ENCODE measurements around the gene SF3A1. TPM values are rescaled to one million over a fixed set of nuclear protein-coding genes. Genes with fewer than 3 reads are reported as not detected.

Gene SF3A1
- total and polyA plus RNA-seq, 2 of the 13 experiments (the other 11 are each of a cell fraction or from before 2014, with no cell fraction given): 10.0 to 22.0 TPM

DNA sequence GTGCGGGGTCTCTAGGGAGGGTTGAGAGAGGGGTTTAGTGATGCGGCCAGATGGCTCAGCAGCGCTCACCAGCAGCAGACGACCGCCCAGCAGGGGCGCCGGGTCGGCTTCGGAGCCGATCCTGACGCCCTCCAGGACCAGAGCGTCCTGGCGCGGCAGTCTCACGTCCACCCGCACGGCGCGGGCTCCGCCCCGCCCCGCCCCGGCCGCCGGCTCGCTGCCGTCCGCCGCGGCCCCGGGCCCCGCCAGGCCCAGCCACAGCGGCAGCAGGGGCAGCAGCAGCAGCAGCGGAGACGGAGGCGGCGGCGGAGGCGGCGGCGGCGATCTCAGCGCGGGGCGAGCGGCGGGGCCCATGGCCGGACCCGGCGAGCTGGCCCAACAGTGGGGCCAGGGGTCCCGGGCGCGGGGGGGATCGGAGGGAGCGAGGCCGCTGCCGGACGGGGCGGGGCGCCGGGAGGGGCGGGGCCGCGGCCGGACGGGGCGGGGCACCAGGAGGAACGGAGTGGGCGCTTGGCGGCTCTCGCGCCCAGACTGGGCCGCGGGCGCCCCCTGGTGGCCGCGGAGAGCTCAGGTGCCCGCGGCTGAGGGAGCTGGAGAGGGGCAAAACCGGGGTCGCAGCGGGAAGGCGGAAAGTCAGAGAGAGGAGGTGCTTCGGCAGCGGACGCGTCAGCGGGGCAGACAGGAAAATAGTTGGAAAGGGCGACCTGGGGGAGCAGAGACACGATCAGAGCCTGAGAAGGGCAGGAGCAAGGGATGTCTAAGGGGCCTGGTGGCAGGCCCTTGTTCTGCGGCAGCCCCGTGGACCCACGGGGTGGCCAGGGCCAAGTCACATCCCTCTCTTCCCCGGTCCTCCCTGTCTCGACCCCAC, 30.5 kb upstream of the SF3A1 start, which contains the start of gene RNF215 (continued):
- TF ChIP-seq, protein P1, sequence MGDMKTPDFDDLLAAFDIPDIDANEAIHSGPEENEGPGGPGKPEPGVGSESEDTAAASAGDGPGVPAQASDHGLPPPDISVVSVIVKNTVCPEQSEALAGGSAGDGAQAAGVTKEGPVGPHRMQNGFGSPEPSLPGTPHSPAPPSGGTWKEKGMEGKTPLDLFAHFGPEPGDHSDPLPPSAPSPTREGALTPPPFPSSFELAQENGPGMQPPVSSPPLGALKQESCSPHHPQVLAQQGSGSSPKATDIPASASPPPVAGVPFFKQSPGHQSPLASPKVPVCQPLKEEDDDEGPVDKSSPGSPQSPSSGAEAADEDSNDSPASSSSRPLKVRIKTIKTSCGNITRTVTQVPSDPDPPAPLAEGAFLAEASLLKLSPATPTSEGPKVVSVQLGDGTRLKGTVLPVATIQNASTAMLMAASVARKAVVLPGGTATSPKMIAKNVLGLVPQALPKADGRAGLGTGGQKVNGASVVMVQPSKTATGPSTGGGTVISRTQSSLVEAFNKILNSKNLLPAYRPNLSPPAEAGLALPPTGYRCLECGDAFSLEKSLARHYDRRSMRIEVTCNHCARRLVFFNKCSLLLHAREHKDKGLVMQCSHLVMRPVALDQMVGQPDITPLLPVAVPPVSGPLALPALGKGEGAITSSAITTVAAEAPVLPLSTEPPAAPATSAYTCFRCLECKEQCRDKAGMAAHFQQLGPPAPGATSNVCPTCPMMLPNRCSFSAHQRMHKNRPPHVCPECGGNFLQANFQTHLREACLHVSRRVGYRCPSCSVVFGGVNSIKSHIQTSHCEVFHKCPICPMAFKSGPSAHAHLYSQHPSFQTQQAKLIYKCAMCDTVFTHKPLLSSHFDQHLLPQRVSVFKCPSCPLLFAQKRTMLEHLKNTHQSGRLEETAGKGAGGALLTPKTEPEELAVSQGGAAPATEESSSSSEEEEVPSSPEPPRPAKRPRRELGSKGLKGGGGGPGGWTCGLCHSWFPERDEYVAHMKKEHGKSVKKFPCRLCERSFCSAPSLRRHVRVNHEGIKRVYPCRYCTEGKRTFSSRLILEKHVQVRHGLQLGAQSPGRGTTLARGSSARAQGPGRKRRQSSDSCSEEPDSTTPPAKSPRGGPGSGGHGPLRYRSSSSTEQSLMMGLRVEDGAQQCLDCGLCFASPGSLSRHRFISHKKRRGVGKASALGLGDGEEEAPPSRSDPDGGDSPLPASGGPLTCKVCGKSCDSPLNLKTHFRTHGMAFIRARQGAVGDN (CRISPR knock-in tag; IDR thresholded peaks at IDR 0.05): peak; percentile 14
- TF ChIP-seq, protein P2, sequence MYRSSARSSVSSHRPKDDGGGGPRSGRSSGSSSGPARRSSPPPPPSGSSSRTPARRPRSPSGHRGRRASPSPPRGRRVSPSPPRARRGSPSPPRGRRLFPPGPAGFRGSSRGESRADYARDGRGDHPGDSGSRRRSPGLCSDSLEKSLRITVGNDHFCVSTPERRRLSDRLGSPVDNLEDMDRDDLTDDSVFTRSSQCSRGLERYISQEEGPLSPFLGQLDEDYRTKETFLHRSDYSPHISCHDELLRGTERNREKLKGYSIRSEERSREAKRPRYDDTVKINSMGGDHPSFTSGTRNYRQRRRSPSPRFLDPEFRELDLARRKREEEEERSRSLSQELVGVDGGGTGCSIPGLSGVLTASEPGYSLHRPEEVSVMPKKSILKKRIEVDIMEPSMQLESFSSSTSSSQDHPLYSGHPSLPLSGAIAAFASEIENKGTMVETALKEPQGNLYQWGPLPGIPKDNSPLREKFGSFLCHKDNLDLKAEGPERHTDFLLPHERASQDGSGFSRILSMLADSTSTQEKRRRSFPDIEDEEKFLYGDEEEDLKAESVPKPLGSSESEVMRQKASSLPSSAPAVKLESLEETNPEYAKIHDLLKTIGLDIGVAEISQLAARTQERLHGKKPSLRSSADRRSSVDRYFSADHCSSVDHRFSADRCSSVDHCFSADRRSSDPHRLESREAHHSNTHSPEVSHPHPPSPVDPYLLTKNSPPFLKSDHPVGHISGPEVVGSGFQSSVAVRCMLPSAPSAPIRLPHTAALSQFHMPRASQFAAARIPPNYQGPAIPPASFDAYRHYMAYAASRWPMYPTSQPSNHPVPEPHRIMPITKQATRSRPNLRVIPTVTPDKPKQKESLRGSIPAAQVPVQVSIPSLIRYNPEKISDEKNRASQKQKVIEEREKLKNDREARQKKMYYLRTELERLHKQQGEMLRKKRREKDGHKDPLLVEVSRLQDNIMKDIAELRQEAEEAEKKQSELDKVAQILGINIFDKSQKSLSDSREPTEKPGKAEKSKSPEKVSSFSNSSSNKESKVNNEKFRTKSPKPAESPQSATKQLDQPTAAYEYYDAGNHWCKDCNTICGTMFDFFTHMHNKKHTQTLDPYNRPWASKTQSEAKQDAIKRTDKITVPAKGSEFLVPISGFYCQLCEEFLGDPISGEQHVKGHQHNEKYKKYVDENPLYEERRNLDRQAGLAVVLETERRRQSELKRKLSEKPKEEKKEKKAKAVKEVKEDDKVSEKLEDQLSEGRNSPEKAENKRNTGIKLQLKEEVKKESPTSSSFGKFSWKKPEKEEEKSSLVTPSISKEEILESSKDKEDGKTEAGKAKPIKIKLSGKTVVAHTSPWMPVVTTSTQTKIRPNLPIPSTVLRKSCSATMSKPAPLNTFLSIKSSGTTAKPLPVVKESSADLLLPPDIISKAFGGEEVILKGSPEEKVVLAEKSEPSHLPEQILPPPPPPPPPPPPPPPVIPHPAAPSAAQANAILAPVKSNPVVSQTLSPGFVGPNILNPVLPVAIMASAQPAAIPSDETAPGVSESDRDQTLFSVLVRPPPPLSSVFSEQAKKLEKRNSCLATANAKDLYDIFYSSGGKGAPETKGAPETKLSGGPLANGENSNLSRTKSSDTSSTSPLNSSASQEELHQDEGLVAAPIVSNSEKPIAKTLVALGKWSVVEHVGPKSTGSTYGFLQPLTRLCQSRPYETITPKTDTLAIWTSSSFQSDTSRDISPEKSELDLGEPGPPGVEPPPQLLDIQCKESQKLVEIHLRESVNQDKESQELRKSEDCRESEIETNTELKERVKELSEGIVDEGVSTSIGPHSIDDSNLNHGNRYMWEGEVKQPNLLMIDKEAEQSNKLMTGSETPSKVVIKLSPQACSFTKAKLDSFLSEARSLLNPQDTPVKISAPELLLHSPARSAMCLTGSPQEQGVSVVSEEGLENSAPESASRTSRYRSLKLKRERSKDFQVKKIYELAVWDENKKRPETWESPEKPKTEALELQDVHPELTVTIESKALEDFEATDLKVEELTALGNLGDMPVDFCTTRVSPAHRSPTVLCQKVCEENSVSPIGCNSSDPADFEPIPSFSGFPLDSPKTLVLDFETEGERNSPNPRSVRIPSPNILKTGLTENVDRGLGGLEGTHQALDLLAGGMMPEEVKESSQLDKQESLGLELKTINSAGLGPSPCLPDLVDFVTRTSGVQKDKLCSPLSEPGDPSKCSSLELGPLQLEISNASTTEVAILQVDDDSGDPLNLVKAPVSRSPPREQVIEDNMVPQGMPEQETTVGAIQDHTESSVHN (CRISPR knock-in tag; IDR thresholded peaks at IDR 0.05): no peak
- TF ChIP-seq KLF6 (CRISPR knock-in tag; IDR thresholded peaks at IDR 0.05) (no peak), MTA1 (CRISPR knock-in tag; IDR thresholded peaks at IDR 0.05; ENCODE audit: borderline replicate concordance) (no peak), HHEX (CRISPR knock-in tag; IDR thresholded peaks at IDR 0.05) (no peak), XBP1 (CRISPR knock-in tag; IDR thresholded peaks at IDR 0.05) (no peak), ZFYVE20 (CRISPR knock-in tag; IDR thresholded peaks at IDR 0.05; ENCODE audit: borderline replicate concordance, low read depth) (no peak)
- TF ChIP-seq, protein P3, sequence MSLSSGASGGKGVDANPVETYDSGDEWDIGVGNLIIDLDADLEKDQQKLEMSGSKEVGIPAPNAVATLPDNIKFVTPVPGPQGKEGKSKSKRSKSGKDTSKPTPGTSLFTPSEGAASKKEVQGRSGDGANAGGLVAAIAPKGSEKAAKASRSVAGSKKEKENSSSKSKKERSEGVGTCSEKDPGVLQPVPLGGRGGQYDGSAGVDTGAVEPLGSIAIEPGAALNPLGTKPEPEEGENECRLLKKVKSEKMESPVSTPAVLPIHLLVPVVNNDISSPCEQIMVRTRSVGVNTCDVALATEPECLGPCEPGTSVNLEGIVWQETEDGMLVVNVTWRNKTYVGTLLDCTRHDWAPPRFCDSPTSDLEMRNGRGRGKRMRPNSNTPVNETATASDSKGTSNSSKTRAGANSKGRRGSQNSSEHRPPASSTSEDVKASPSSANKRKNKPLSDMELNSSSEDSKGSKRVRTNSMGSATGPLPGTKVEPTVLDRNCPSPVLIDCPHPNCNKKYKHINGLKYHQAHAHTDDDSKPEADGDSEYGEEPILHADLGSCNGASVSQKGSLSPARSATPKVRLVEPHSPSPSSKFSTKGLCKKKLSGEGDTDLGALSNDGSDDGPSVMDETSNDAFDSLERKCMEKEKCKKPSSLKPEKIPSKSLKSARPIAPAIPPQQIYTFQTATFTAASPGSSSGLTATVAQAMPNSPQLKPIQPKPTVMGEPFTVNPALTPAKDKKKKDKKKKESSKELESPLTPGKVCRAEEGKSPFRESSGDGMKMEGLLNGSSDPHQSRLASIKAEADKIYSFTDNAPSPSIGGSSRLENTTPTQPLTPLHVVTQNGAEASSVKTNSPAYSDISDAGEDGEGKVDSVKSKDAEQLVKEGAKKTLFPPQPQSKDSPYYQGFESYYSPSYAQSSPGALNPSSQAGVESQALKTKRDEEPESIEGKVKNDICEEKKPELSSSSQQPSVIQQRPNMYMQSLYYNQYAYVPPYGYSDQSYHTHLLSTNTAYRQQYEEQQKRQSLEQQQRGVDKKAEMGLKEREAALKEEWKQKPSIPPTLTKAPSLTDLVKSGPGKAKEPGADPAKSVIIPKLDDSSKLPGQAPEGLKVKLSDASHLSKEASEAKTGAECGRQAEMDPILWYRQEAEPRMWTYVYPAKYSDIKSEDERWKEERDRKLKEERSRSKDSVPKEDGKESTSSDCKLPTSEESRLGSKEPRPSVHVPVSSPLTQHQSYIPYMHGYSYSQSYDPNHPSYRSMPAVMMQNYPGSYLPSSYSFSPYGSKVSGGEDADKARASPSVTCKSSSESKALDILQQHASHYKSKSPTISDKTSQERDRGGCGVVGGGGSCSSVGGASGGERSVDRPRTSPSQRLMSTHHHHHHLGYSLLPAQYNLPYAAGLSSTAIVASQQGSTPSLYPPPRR (CRISPR knock-in tag; IDR thresholded peaks at IDR 0.05; ENCODE audit: borderline replicate concordance): no peak
